ENCODE data around the gene SLC66A1.

SLC66A1 gene

DNA sequence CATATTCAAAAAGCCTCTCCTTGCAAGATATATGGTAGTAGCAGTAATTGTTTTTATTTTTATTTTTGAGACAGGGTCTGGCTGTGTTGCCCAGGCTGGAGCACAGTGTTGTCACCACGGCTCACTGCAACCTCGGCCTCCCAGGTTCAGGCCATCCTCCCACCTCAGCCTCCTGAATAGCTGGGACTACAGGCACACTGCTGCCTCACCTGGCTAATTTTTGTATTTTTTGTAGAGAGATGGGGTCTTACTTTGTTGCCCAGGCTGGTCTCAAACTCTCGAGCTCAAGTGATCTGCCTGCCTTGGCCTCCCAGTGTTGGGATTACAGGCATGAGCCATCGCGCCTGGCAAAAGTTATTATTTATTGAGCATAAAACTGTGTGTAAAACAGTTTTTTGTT is 38.4 kb downstream of the SLC66A1 start:
- no peak overlapping the region for H3K27ac ChIP-seq
- TF ChIP-seq CTCF (conservative IDR thresholded peaks at IDR 0.05) = no peak

DNA sequence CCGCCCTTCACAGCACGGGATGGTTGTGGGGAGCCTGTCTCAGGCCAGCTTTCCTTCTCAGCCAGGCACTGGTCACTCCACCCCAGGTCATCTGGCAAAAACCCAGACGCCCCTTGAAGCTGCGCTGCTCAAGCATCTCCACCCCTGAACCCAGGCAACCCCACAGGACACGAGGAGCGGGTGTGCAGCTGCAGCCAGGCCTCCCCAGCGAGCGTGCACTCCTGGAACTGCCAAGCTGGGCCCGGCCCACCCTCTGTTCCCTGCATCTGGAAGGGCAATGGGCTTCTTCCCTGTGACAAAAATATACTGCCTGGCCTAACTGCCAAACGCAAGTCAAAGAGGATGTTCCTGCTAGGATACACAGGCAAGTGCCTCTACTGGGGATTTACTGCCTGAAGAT is 39.7 kb downstream of the SLC66A1 start:
- no peak for TF ChIP-seq CTCF (conservative IDR thresholded peaks at IDR 0.05)
- peak overlapping the region; percentile 88 for H3K27ac ChIP-seq

GRCh38 chr1:19352839-19353238 is 40.7 kb downstream of the SLC66A1 start:
- no peak for TF ChIP-seq CTCF (conservative IDR thresholded peaks at IDR 0.05)
- peak overlapping the region; percentile 88 for H3K27ac ChIP-seq

- TF ChIP-seq CTCF (conservative IDR thresholded peaks at IDR 0.05) = no peak
- peak overlapping the region; percentile 88 for H3K27ac ChIP-seq
Measured at GRCh38 chr1:19353596-19353995, 41.5 kb downstream of the SLC66A1 start.

DNA sequence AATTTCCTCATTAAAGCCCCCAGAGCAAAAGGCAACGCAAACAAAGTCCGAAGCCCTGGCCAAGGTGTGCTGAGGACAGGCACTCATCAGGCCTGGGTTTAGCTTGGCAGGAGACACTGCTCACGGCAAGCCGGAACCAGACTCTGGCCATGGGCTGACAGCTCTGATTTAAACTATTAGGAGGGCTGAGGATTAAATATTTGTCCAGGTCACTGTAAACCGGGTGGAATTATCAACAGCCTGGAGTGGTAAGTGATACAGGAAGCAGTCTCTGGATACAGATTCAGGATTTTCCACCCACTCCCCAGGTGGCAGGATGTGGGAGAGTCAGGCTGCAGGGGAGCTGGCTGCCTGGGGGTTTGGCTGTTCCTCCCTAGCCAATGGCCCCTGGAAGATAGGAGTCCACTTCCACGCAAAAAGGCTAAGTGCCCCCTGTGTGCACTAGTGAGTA is 42.4 kb downstream of the SLC66A1 start:
- TF ChIP-seq CTCF (conservative IDR thresholded peaks at IDR 0.05) = no peak
- H3K27ac ChIP-seq = peak overlapping the region; percentile 88

DNA sequence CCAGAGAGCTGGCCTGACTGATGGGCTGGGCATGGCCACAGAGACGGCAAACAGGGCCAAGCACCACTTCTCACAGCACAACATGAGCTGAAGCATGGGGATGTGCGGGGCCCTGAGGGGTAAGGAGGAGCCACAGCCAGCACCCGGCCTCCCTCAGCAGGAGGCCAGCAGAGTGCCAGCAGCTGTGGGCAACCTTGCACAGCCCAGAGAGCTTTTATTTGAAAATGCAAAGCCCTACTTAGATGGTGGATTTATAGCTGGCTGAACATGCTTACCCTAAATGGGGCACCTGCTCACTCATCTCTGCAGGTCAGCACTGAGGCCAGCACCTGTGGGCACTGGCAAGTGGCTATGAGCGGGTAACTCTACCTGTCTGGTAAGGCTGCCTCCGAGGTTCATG is 44.1 kb downstream of the SLC66A1 start:
- no peak for TF ChIP-seq CTCF (conservative IDR thresholded peaks at IDR 0.05)
- H3K27ac ChIP-seq = peak overlapping the region; percentile 88

DNA sequence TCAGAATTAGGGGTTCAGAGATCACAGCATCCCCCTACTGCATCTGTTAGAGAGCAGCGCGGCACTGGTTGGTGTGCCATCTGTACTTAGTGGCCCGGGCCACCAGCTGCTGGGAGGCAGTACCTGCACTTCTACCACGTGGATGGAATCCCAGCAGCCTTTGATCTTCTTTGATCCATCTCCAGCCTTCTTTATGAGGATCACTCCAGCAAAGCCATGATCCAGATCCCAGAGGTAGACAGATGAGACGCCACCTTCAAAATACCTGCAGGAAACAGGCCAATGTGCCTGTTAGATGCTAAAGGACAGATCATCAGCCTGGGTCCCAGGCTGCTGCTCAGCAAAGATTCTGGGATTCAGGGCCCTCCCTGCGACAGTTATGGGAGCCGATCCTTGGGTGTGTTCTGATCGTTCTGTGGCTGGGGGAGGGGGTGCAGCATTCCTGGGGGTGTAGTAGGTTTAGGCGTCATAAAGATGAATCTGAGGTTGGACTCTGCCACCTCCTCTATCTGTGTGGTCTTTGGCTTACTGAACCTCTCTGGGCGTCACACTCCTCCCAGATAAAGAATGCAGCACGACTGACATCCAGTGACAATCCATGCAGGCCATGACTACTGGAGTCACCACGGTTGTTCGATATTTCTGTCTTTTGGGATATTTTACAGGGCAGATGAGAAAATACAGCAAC is 45.3 kb downstream of the SLC66A1 start:
- no peak for TF ChIP-seq CTCF (conservative IDR thresholded peaks at IDR 0.05)
- no peak overlapping the region for H3K27ac ChIP-seq

Data from VCaP (cell line).